HG03460 (cell line): ENCODE results near the gene SFXN1.

ENCODE experiments used
- ATAC-seq: cut with Tn5 transposase; IDR thresholded peaks from one replicate; pipeline ENCODE4 v1.9.1; 2021; ENCODE audit not compliant: unreplicated experiment

The SFXN1 gene

GRCh38 chr5:175569701-175570100, 91.3 kb downstream of the SFXN1 start:
- no peak for ATAC-seq

GRCh38 chr5:175572886-175573285, 94.5 kb downstream of the SFXN1 start:
- no peak for ATAC-seq

- no peak for ATAC-seq
Observed at GRCh38 chr5:175573493-175574269, 95.3 kb downstream of the SFXN1 start.

- no peak for ATAC-seq
Observed at GRCh38 chr5:175575301-175575700, 96.9 kb downstream of the SFXN1 start.

- ATAC-seq = no peak
Observed at GRCh38 chr5:175576096-175576495, 97.7 kb downstream of the SFXN1 start.

GRCh38 chr5:175576591-175576990, 98.2 kb downstream of the SFXN1 start:
- no peak for ATAC-seq
